Measurements from ENCODE around the gene TEC.

DNA sequence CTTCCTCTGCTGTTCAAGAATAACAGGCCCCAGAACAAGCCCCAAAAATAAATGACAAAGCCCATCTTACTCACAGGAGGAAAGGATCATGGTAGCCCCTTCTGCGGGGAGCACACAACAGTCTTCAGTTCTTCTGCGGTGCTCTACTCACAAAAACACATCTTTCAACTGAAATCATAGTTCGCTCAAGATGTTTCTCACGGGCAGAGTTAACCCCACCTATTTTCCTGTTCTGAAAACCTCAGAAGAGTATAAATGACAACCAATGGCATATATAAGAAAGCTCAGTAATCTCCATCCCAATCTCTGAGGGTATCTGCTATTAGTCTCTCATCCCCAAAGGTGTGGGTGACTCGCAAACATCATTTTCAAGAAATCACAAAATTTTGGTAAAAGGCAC lies 135.6 kb downstream of the TEC start, which contains the start of gene TXK:
- no peak for TF ChIP-seq EZH2 (IDR thresholded peaks at IDR 0.05; ENCODE audit: insufficient read depth, poor library complexity, severe bottlenecking)
- TF ChIP-seq EZH2phosphoT487 (IDR thresholded peaks at IDR 0.05; ENCODE audit: insufficient read depth, low read depth) = no peak
